Cardiac fibroblast (primary cell): ENCODE measurements around the gene RGS16.

Experiments
- DNase-seq, 2 donors: peaks; one replicate each; pipeline versions ENCODE4 v3.0.0 to v3.0.0-alpha.2; 2010; ENCODE audit warnings: low read depth in 2 of 2
- H3K4me3 ChIP-seq, 2 donors: replicated peaks in 1 of 2; 1 replicate in 1 of 2; 2 replicates in 1 of 2; pipeline ENCODE4 v1.5.1; 2011; ENCODE audit warnings: low read depth in 2 of 2, low read length in 2 of 2, mild to moderate bottlenecking in 2 of 2, moderate library complexity in 1 of 2
- CTCF ChIP-seq: IDR thresholded peaks from one replicate; pipeline ENCODE4 v1.5.1; 2011; ENCODE audit warnings: low read depth, mild to moderate bottlenecking, low read length, inconsistent platforms

RGS16 gene

GRCh38 chr1:182564406-182565004 is 39.7 kb downstream of the RGS16 start:
- DNase-seq, result no peak
- no peak overlapping the region for H3K4me3 ChIP-seq
- TF ChIP-seq CTCF, result no peak

- no peak overlapping the region for H3K4me3 ChIP-seq
Observed at GRCh38 chr1:182563095-182563494, 41.1 kb downstream of the RGS16 start.

GRCh38 chr1:182561456-182561855 is 42.7 kb downstream of the RGS16 start:
- DNase-seq, result no peak
- no peak overlapping the region for H3K4me3 ChIP-seq
- no peak for TF ChIP-seq CTCF

More at GRCh38 chr1:182563095-182563494, 41.1 kb downstream of the RGS16 start:
- TF ChIP-seq CTCF, result no peak
- DNase-seq, result peak in 1 of 2 donors; percentile 6

- no peak overlapping the region for H3K4me3 ChIP-seq
- DNase-seq, result no peak
- TF ChIP-seq CTCF, result no peak
Observed at GRCh38 chr1:182560392-182560984, 43.7 kb downstream of the RGS16 start.

GRCh38 chr1:182556279-182556678 is 47.9 kb downstream of the RGS16 start:
- no peak for DNase-seq
- no peak overlapping the region for H3K4me3 ChIP-seq
- no peak for TF ChIP-seq CTCF

- no peak overlapping the region for H3K4me3 ChIP-seq
- DNase-seq, result no peak
- no peak for TF ChIP-seq CTCF
Observed at GRCh38 chr1:182555493-182555892, 48.7 kb downstream of the RGS16 start.
